Common myeloid progenitor, CD34-positive (primary cell): ENCODE results near the gene ERBB4.

ENCODE experiments used
- CTCF ChIA-PET: fragments of 350-600 bp; sonication (Branson Sonifier 250); formaldehyde crosslinking; loops from one replicate; lab custom pipeline; 2021; ENCODE audit warnings: antibody characterized with exemption; lab: Charles Lee
- POLR2A ChIA-PET: fragments of 350-600 bp; sonication (Branson Sonifier 250); formaldehyde crosslinking; loops from one replicate; lab custom pipeline; 2021; ENCODE audit warnings: antibody characterized with exemption; lab: Charles Lee
- DNase-seq, 3 donors: peaks; one replicate each; pipeline versions ENCODE4 v3.0.0 to v3.0.0-alpha.2; 2013
- H3K27ac ChIP-seq, 2 experiments: 1 replicate in 1 of 2; 2 replicates in 1 of 2; pipeline ENCODE4 v1.7.0; 2013; ENCODE audit warnings: inconsistent platforms in 2 of 2, low read length in 2 of 2, mild to moderate bottlenecking in 2 of 2, low read depth in 1 of 2, moderate library complexity in 1 of 2; ENCODE audit not compliant: severe bottlenecking in 2 of 2, insufficient read depth in 1 of 2, poor library complexity in 1 of 2
- H3K27me3 ChIP-seq, 5 experiments: replicated peaks in 2 of 5; 1 replicate in 3 of 5; 2 replicates in 2 of 5; pipeline versions ENCODE4 v1.6.1 to v1.7.0; 2013; ENCODE audit warnings: low read length in 4 of 5, mild to moderate bottlenecking in 2 of 5, moderate library complexity in 2 of 5, inconsistent platforms in 1 of 5; ENCODE audit not compliant: insufficient read depth in 5 of 5, control insufficient read depth in 4 of 5
- H3K36me3 ChIP-seq, 4 experiments: 1 replicate in 2 of 4; 2 replicates in 2 of 4; pipeline versions ENCODE4 v1.6.1 to v1.7.0; 2013; ENCODE audit warnings: low read length in 3 of 4, control low read depth in 1 of 4, mild to moderate bottlenecking in 1 of 4; ENCODE audit not compliant: control insufficient read depth in 4 of 4, insufficient read depth in 4 of 4
- H3K4me1 ChIP-seq, 4 experiments: 1 replicate in 3 of 4; 2 replicates in 1 of 4; pipeline versions ENCODE4 v1.6.1 to v1.7.1; 2013; ENCODE audit warnings: low read length in 3 of 4, mild to moderate bottlenecking in 3 of 4, control low read depth in 1 of 4, inconsistent platforms in 1 of 4, moderate library complexity in 1 of 4; ENCODE audit not compliant: control insufficient read depth in 4 of 4, insufficient read depth in 4 of 4; ENCODE audit errors: control extremely low read depth in 1 of 4
- H3K4me3 ChIP-seq, 7 experiments: 1 replicate in 4 of 7; 2 replicates in 3 of 7; pipeline versions ENCODE4 v1.5.1 to v1.7.0; 2013; ENCODE audit warnings: mild to moderate bottlenecking in 7 of 7, low read length in 6 of 7, moderate library complexity in 6 of 7, inconsistent platforms in 2 of 7, low read depth in 2 of 7, control low read depth in 1 of 7; ENCODE audit not compliant: insufficient read depth in 4 of 7, control insufficient read depth in 1 of 7; ENCODE audit errors: extremely low read depth in 1 of 7
- H3K9me3 ChIP-seq, 5 experiments: 1 replicate in 4 of 5; 2 replicates in 1 of 5; pipeline versions ENCODE4 v1.6.1 to v1.7.1; 2013; ENCODE audit warnings: low read length in 4 of 5, mild to moderate bottlenecking in 2 of 5, inconsistent platforms in 1 of 5, low read depth in 1 of 5, moderate library complexity in 1 of 5; ENCODE audit not compliant: control insufficient read depth in 4 of 5, insufficient read depth in 2 of 5; ENCODE audit errors: control extremely low read depth in 1 of 5
- WGBS: methylation state at CpG from one replicate; pipeline ENCODE4 v1.1.5; 2013; ENCODE audit not compliant: insufficient coverage; 5-methylcytosine and 5-hydroxymethylcytosine counted together

Gene ERBB4

DNA sequence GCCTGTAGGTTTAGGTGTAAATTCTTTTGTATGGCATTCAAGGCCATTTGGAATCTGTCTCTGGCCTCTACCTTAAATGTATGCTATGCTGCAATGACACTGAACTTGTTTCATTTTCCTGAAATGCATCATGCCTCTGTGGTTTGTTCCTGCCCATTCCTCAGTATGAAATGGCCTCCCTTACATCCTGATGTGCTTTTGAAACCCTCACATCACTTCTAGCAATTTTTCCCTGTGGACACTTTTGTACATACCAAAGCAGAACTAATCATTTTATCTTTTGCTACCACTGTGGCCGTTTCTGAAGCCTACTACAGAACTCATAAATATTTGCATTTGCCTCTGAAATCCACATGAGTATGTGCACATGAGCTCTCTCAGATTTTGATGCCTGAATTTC lies 557.2 kb downstream of the ERBB4 start:
- POLR2A ChIA-PET, result no interaction called here
- Histone ChIP-seq H3K4me3 (no peak overlapping the region), H3K4me1 (no peaks in the 10 kb centered on the region), H3K36me3 (no peaks in the 10 kb centered on the region), H3K9me3 (no peaks in the 10 kb centered on the region), H3K27me3 (no peaks in the 10 kb centered on the region), H3K27ac (no peak overlapping the region)
- CTCF ChIA-PET, result no interaction called here
- 67% methylated on average over 1 of the region's 1 CpG for WGBS
- no peak for DNase-seq

DNA sequence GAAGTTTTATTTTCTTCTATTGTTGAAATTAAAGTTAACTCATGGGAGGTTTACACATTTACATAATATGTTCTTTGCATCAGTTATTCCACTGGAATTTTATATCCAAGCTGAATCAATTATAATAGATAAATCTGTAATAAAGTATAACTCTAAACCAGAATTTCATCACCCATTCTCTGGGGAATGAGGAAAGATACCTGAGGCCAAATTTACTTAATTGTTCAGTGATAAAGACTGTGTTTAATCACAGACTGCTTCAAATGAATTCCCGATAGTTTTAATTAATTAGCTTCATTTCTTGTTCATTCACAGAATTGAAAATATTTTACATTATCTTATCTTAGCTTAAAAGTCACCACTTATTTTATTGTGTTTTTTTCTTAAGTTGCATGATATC lies 562.5 kb downstream of the ERBB4 start:
- Histone ChIP-seq H3K4me3 (no peak overlapping the region), H3K9me3 (no peaks in the 10 kb centered on the region), H3K27me3 (no peaks in the 10 kb centered on the region), H3K27ac (no peak overlapping the region), H3K36me3 (no peaks in the 10 kb centered on the region), H3K4me1 (no peaks in the 10 kb centered on the region)
- DNase-seq, result no peak
- WGBS, result no CpG with 5 or more reads among the region's 1 CpG
- CTCF ChIA-PET, result no interaction called here
- POLR2A ChIA-PET, result no interaction called here

DNA sequence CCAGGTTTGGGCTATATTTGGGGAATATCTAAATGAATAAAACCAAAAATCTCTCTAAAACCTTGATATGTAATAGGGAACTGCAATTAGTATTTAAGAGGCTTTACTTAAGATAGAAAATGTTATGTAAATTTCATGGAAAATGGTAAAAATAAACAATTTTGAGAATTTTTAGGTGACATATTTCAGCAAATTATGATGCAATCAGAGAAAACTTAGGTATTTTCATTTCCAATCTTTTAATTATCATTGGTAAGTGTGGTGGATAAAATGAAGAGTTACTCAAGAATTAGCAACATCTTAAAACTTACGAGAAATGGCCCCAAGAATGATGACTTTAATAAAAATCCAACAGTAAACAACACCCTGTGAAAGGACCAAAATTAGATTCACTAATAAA lies 571.4 kb downstream of the ERBB4 start:
- no CpG with 5 or more reads among the region's 1 CpG for WGBS
- no peak for DNase-seq
- ChIA-PET POLR2A (no interaction called here), CTCF (no interaction called here)
- Histone ChIP-seq H3K4me3 (no peak overlapping the region), H3K4me1 (no peaks in the 10 kb centered on the region), H3K27me3 (no peaks in the 10 kb centered on the region), H3K36me3 (no peaks in the 10 kb centered on the region), H3K27ac (no peak overlapping the region), H3K9me3 (peaks cover 0 to 3% (median 0%) of the 10 kb centered on the region in 5 experiments)

DNA sequence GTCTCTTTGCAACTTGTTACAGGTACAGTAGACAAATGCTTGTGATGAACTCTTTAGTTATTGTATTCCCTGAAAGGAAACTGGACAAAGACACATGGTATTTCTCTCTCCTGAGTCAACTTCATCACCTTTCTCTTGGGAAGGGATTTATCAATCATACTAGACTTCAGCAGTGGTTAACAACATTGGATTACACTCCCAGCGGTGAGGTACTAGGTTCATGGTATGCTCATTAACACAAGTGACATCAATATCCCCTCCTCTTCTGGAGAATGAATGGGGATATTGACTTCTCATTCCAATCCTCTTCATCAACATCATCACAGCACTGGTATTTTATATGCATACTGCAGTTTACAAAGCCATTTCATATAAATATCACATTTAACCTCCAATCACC lies 574.6 kb downstream of the ERBB4 start:
- Histone ChIP-seq H3K4me1 (no peaks in the 10 kb centered on the region), H3K4me3 (no peak overlapping the region), H3K27ac (no peak overlapping the region), H3K36me3 (no peaks in the 10 kb centered on the region), H3K27me3 (no peaks in the 10 kb centered on the region), H3K9me3 (no peaks in the 10 kb centered on the region)
- CTCF ChIA-PET, result no interaction called here
- POLR2A ChIA-PET, result no interaction called here
- no CpG with 5 or more reads among the region's 1 CpG for WGBS
- no peak for DNase-seq

DNA sequence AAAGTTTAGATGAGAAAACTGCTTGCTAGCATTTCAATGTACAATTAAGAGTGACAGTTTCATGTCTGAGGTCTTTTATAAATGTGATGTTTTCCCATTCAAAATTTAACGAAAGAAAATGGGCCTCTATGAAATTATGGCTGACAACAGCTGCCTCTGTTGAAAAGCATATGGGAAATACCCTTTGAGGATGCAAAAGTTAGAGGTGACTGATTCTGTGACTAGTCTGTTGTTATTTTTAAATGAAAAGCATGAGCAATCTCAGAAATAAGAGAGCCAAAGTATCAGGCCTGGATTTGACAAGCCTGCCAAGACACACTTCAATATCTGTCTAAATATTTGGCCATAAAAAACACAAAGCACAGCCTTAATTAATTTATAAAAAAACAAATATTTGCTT lies 580.8 kb downstream of the ERBB4 start:
- Histone ChIP-seq H3K27me3 (no peaks in the 10 kb centered on the region), H3K36me3 (no peaks in the 10 kb centered on the region), H3K27ac (no peak overlapping the region), H3K4me1 (no peaks in the 10 kb centered on the region), H3K9me3 (no peaks in the 10 kb centered on the region), H3K4me3 (no peak overlapping the region)
- POLR2A ChIA-PET, result no interaction called here
- CTCF ChIA-PET, result no interaction called here
- WGBS, result 92% methylated on average over 1 of the region's 1 CpG
- no peak for DNase-seq

DNA sequence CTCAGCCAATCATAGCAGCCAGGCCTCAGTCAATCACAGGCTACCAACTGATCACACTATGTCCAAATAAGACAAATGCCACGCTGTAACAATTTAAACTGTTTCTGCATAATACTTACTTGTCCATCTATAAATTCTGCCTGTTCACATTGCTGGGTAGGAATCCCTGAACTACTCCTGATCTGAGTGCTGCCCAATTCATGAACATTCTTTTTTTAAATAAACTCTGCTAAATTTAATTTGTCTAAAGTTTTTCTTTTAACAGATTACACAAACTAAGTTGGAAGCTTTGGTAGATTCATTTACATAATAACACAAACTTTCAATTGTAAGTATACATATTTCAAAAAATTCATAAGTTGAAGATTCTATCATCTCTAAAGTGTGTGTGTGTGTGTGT lies 583.0 kb downstream of the ERBB4 start:
- Histone ChIP-seq H3K4me3 (no peak overlapping the region), H3K27me3 (no peaks in the 10 kb centered on the region), H3K27ac (no peak overlapping the region), H3K4me1 (no peaks in the 10 kb centered on the region), H3K9me3 (peaks cover 0 to 3% (median 0%) of the 10 kb centered on the region in 5 experiments), H3K36me3 (no peaks in the 10 kb centered on the region)
- 100% methylated on average over 1 of the region's 1 CpG for WGBS
- POLR2A ChIA-PET, result no interaction called here
- CTCF ChIA-PET, result no interaction called here
- DNase-seq, result no peak

DNA sequence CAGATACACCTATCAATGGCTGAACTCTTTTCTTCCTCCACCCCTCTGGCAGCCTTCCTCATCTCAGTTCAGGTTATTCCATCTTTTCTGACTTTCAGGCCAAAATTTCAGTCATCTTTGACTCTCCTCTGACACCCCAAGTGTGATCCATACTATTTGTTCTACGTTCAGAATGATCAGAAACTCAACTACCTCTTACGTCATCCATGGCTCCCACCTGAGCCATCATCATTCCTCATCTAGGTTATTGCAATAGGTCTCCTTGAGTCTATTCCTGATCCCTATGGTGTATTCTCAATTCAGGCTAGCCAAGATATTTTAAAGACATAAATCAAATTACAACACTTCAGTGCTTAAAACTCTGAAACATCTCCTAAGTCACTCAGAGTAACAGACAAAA lies 589.7 kb downstream of the ERBB4 start:
- Histone ChIP-seq H3K36me3 (no peaks in the 10 kb centered on the region), H3K9me3 (peaks cover 0 to 3% (median 0%) of the 10 kb centered on the region in 5 experiments), H3K4me3 (no peak overlapping the region), H3K27ac (no peak overlapping the region), H3K27me3 (no peaks in the 10 kb centered on the region), H3K4me1 (no peaks in the 10 kb centered on the region)
- no peak for DNase-seq
- ChIA-PET POLR2A (no interaction called here), CTCF (no interaction called here)
- 88% methylated on average over 2 of the region's 2 CpGs for WGBS
